ENCODE results near the gene EPB41L4A.
"Not testable (repeated sequence)": the region's sequence is repeated elsewhere in the genome, so short reads cannot be mapped to it uniquely, and the experiment has no call there.

EPB41L4A gene

DNA sequence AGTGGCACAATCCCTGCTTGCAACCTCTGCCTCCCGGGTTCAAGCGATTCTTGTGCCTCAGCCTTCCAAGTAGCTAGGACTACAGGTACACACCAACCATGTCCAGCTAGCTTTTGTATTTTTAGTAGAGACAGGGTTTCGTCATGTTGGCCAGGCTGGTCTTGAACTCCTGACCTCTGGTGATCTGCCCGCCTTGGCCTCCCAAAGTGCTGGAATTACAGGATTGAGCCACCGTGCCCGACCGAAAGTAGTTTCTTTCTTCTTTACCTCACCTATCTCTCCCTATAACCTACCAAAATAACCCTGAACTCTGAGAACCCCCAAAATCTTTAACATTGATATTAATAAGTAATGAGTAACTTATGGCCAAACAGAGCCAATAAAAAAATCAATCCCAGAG lies 196.1 kb downstream of the EPB41L4A start:
- not testable (repeated sequence) for H3K9ac ChIP-seq (ENCODE audit: low read depth, low read length); H3K36me3 ChIP-seq (ENCODE audit: insufficient read depth, low read length); H3K4me1 ChIP-seq (ENCODE audit: insufficient read depth, low read length); H3K9me3 ChIP-seq (ENCODE audit: control insufficient read depth, insufficient read depth, low read length)

DNA sequence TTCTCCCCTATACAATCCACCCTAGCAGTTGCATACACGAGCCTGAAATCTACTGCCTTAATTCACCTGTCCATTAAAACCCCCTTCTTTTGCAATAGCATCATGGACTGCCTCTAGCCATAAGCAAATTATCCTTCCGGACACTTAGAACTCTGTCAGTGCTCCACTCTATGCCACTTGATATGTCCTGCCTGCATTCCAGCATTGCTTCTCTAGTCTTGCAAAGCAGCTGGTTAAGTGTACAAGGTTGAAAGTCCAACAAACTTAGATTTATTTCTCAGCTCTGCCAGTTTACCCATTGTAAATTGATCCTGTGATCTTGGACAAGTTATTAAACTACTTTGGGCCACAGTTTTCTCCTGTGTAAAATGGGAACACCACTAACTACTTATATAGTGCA lies 197.9 kb downstream of the EPB41L4A start:
- Histone ChIP-seq H3K4me1 (ENCODE audit: insufficient read depth, low read length) (peaks cover 5% of the 10 kb centered on the region), H3K9me3 (ENCODE audit: control insufficient read depth, insufficient read depth, low read length) (no peaks in the 10 kb centered on the region), H3K36me3 (ENCODE audit: insufficient read depth, low read length) (no peaks in the 10 kb centered on the region), H3K9ac (ENCODE audit: low read depth, low read length) (no peak overlapping the region)

DNA sequence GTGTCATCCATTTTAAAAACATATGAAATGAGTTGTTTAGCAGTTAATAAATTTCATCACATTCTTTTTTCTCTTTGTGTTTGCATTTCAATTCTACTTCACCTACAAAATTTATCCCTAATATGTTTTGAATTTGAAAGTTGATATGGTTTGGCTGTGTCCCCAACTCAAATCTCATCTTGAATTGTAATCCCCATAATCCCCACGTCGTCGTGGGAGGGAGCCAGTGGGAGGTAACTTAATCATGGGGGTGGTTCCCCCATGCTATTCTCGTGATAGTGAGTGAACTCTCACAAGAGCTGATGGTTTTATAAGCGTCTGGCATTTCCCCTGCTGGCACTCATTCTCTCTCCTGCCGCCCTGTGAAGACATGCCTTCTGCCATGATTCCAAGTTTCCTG lies 200.1 kb downstream of the EPB41L4A start:
- Histone ChIP-seq H3K9ac (ENCODE audit: low read depth, low read length) (no peak overlapping the region), H3K36me3 (ENCODE audit: insufficient read depth, low read length) (no peaks in the 10 kb centered on the region), H3K9me3 (ENCODE audit: control insufficient read depth, insufficient read depth, low read length) (no peaks in the 10 kb centered on the region), H3K4me1 (ENCODE audit: insufficient read depth, low read length) (no peaks in the 10 kb centered on the region; the same call in 1 of the 2 replicates)

DNA sequence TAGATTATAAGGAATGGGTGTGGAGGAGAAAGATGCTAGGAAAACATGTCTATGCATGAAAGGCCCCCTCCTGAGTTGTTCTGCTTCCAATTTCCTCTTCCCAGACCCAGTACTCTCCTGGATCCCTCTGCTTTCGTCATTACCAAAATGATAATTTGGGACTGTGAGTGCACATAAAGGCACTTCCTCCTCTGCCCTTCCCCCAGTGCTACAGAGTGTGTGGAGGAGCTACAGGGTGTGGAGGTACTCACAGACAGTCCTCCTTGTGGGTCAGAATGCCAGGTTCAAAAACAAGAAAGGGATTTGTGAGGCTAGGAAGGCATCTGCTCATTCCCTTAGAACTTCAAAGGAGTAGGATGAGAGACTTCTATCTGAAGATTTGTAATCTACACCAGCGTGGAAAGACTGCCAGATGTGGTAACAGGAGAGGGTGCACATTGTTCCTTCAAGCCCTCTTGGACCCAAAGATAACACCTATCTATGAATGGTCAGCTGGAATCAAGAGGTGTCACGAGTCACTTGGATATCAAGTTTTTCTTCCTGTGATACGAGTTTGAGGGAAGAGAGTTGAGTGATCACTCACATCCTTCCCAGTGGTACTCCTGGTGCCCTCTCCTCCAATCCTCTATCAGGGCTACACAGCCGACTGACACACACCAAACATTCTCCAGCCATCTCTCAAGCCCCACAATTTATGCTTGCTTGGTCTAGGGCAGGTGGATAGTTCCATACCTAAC lies 201.1 kb downstream of the EPB41L4A start:
- Histone ChIP-seq H3K36me3 (ENCODE audit: insufficient read depth, low read length) (no peaks in the 10 kb centered on the region), H3K4me1 (ENCODE audit: insufficient read depth, low read length) (no peaks in the 10 kb centered on the region; the same call in 1 of the 2 replicates), H3K9ac (ENCODE audit: low read depth, low read length) (no peak overlapping the region), H3K9me3 (ENCODE audit: control insufficient read depth, insufficient read depth, low read length) (no peaks in the 10 kb centered on the region)

DNA sequence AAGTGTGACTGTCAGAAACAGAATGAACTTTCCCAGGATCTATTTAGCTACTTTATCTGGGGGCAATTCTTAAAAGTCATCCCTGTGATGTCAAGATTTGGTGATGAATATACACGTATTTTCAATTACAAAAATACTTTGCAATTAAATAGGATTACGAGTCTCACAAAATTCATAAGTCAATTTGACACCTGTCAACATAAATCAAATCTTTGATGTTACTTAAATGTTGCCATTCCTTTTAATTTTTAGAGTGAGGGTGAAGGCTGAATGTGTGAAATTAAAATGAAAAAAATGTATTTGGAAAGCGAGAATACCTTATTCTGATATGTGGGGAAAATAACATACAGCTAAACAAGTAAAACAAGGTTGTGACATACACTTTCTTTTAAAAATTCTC lies 202.9 kb downstream of the EPB41L4A start:
- Histone ChIP-seq H3K9me3 (ENCODE audit: control insufficient read depth, insufficient read depth, low read length) (no peaks in the 10 kb centered on the region), H3K36me3 (ENCODE audit: insufficient read depth, low read length) (no peaks in the 10 kb centered on the region), H3K4me1 (ENCODE audit: insufficient read depth, low read length) (no peaks in the 10 kb centered on the region; the same call in 1 of the 2 replicates), H3K9ac (ENCODE audit: low read depth, low read length) (no peak overlapping the region)

DNA sequence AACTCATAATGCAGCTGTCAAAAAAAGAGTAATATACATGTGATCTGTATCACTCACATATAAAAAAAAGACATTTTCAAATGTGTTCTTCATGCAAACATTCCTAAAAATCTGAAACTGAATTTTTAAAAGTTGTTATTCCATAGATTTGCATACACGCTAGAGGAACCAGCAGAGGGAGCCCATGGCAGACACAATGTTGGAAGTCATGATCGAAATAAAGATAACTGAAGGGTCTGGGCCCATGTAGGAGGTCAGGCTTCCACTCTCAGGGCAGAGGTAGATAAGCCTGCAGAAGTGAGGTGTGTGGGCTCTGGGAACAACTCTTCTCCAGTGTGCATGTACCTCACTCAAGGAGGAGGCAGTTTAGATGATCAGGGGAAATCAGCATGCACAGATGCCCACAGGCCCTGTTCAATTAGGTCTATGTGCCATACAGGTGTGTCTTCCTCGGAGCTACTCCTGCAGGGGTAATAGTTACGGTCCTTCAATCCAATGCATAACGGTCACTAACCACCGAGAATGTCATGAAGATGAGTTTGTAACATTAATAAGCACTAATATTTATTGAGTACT lies 208.6 kb downstream of the EPB41L4A start:
- H3K4me1 ChIP-seq (ENCODE audit: insufficient read depth, low read length): peaks cover 5% of the 10 kb centered on the region; the same call in 1 of the 2 replicates
- no peaks in the 10 kb centered on the region for H3K36me3 ChIP-seq (ENCODE audit: insufficient read depth, low read length)
- H3K9ac ChIP-seq (ENCODE audit: low read depth, low read length): no peak overlapping the region
- no peaks in the 10 kb centered on the region for H3K9me3 ChIP-seq (ENCODE audit: control insufficient read depth, insufficient read depth, low read length)

DNA sequence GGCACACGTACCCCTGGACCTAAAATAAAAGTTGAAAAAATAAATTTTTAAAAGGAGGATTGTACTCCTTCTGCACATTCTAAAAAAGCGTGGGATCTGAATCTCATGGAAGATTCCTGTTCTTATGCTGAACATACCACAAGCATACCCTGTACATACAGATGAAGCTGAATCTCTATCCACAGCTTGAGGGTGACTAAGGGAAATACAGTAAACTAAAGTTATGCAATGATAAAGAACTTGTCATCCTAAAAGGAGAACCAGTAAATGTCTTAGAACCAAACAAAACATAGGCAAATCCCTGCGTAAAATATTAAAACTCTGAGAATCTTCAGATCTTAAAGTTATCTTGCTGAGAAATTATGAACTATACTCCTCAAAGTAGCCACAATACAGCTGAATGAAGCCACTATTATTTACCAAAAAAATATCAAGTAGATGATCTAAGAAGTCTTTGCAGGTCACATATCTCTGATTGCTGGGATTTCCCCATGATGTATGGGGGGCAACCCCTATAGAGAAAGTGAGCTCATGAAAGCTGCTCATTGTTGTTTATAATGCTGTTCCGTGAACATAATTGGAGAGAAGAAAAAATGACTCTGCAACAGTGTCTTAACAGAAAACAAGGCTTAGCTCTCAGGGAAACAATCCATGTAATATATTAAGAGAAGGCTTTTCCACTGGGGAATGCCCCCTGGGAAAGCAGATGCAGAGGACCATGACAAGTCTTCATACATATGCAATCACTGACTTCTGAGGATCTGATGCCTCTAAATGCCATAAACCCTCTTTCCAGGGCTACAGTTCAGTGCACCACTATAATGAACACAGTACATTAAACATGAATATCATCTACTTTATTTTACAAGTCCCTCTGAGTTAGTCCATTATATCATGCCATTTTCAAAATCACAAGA lies 210.1 kb downstream of the EPB41L4A start:
- H3K36me3 ChIP-seq (ENCODE audit: insufficient read depth, low read length): no peaks in the 10 kb centered on the region
- H3K9ac ChIP-seq (ENCODE audit: low read depth, low read length): no peak overlapping the region
- no peaks in the 10 kb centered on the region for H3K9me3 ChIP-seq (ENCODE audit: control insufficient read depth, insufficient read depth, low read length)
- H3K4me1 ChIP-seq (ENCODE audit: insufficient read depth, low read length): peaks cover 16% of the 10 kb centered on the region; the same call in 1 of the 2 replicates

DNA sequence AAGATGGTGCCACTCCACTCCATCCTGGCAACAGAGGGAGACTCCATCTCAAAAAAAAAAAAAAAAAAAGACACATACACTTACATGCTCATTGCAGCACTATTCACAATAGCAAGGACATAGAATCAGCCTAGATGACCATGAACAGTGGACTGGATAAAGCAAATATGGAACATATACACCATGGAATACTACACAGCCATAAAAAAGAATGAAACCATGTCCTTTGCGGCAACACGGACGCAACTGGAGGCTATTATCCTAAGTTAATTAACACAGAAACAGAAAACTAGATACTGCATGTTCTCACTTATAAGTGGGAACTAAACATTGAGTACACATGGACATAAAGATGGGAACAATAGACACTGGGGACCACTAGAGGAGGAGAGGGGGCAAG lies 210.9 kb downstream of the EPB41L4A start:
- not testable (repeated sequence) for H3K36me3 ChIP-seq (ENCODE audit: insufficient read depth, low read length); H3K9ac ChIP-seq (ENCODE audit: low read depth, low read length); H3K9me3 ChIP-seq (ENCODE audit: control insufficient read depth, insufficient read depth, low read length)
- H3K4me1 ChIP-seq (ENCODE audit: insufficient read depth, low read length): peaks cover 19% of the 10 kb centered on the region; the same call in 1 of the 2 replicates

DNA sequence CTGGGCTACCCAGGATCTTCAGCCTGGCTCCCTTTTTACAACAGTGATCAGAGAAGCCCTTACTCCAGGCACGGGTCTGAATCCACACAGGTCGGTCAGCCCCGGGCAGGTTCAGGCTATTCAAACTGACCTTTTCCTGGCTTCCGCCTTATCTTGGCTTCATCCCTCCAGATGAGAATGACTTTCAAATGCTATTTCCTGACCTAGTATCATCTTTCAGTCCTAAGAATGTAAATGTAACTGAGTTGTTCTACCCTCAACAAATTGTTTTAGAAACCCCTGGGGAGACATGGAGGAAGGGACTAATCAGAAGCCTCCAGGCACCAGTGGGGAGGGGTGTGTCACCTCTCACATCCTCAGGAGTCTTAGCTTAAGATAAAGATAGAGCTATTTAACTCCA lies 213.2 kb downstream of the EPB41L4A start:
- Histone ChIP-seq H3K9ac (ENCODE audit: low read depth, low read length) (peak overlapping the region; percentile 21; the same call in 1 of the 2 replicates), H3K4me1 (ENCODE audit: insufficient read depth, low read length) (peaks cover 20% of the 10 kb centered on the region; the same call in 1 of the 2 replicates), H3K36me3 (ENCODE audit: insufficient read depth, low read length) (no peaks in the 10 kb centered on the region)

DNA sequence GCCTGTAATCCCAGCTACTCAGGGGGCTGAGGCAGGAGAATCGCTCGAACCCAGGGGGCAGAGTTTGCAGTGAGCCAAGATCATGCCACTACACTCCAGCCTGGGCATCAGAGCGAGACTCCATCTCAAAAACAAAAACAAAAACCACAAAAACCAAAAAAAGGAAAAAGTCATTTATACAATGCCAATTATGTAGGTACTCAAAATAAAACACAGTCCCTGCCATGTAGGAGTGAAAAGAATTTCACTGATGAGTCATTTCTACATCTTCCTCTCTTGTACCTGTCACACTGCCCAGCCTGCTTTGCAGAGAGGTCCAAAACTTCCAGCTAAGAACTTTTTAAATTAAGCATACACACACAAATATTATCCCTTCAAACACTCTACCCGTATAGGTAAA lies 215.8 kb downstream of the EPB41L4A start:
- Histone ChIP-seq H3K36me3 (ENCODE audit: insufficient read depth, low read length) (no peaks in the 10 kb centered on the region), H3K9me3 (ENCODE audit: control insufficient read depth, insufficient read depth, low read length) (no peaks in the 10 kb centered on the region), H3K9ac (ENCODE audit: low read depth, low read length) (no peak overlapping the region), H3K4me1 (ENCODE audit: insufficient read depth, low read length) (peaks cover 20% of the 10 kb centered on the region; the same call in 1 of the 2 replicates)

More for the DNA sequence above, 213.2 kb downstream of the EPB41L4A start:
- no peaks in the 10 kb centered on the region for H3K9me3 ChIP-seq (ENCODE audit: control insufficient read depth, insufficient read depth, low read length)

DNA sequence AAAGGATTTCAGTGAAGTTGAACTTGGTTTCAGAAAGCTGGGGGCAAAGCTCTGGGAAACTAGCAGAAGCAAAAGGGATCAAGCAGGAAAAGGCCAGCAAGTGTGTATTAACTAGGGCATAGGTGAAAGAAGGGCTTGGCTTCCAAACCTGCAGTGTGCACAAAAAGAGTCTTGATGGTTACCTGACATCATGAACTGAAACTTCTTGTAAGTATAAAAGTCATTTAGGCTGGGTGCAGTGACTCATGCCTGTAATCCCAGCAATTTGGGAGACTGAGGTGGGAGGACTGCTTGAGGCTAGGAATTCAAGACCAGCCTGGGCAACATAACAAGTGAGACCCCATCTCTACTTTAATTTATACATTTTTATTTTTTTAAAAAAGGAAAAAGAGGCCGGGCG lies 216.4 kb downstream of the EPB41L4A start:
- Histone ChIP-seq H3K4me1 (ENCODE audit: insufficient read depth, low read length) (peaks cover 20% of the 10 kb centered on the region; the same call in 1 of the 2 replicates), H3K9me3 (ENCODE audit: control insufficient read depth, insufficient read depth, low read length) (no peaks in the 10 kb centered on the region), H3K9ac (ENCODE audit: low read depth, low read length) (no peak overlapping the region)

DNA sequence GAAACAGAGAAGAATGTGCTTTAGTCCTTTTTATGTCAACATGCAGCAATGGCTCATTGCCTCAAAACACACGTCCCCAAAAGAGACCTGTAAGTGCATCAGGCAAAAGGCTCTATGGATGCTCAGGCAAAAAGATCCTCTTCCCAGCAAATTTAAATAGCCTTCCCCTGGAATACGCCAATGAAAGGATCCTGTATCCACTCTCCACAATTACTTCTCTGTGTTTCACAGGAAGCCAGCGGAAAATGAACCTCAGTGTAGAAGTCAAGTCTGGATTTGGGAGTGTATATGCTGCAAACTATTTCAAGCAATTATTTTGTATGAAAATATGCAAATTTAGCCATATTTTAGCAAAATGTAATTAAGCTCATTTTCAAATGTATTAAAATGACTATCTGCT lies 217.9 kb downstream of the EPB41L4A start:
- Histone ChIP-seq H3K4me1 (ENCODE audit: insufficient read depth, low read length) (peaks cover 15% of the 10 kb centered on the region; the same call in 1 of the 2 replicates), H3K9me3 (ENCODE audit: control insufficient read depth, insufficient read depth, low read length) (no peaks in the 10 kb centered on the region), H3K9ac (ENCODE audit: low read depth, low read length) (no peak overlapping the region), H3K36me3 (ENCODE audit: insufficient read depth, low read length) (no peaks in the 10 kb centered on the region)

More for the DNA sequence above, 216.4 kb downstream of the EPB41L4A start:
- H3K36me3 ChIP-seq (ENCODE audit: insufficient read depth, low read length): no peaks in the 10 kb centered on the region

DNA sequence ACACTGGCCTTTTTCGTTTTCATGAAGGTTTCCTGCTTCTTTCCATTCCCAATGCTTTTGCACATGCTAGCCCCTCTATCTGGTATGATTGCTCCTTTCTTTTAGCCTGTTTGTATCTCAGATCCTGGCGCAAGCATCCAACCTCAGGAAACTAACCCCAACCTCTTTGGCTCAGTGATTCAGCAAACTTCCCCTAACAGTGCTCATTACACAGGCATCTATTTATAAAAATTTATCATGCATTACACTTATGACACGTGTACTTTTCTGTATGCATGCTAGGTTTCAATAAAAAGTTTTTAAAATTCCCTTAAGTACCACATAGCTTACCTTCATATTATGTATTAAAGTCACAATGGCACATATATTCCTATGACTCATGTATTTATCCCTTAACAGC lies 218.9 kb downstream of the EPB41L4A start:
- Histone ChIP-seq H3K9ac (ENCODE audit: low read depth, low read length) (no peak overlapping the region), H3K36me3 (ENCODE audit: insufficient read depth, low read length) (no peaks in the 10 kb centered on the region), H3K9me3 (ENCODE audit: control insufficient read depth, insufficient read depth, low read length) (no peaks in the 10 kb centered on the region), H3K4me1 (ENCODE audit: insufficient read depth, low read length) (peaks cover 13% of the 10 kb centered on the region; the same call in 1 of the 2 replicates)

DNA sequence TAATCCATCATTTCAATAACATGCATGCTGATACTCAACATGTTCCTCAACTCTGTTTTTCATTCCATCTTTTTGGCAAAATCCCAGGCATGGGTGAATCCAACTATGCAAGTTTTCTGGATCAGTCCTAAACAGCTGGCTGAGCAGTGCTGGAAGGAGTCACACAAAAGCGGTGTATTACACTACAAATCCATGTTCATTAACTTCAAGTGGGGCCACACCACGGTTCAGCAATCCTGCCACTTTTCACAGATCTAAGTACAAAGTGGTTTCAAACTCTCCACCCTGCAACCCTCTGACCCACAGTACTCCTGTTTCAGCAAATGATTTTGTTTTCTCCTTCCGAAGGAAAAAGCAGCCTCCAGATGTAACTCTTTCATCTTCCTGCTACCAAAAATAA lies 222.5 kb downstream of the EPB41L4A start:
- Histone ChIP-seq H3K9me3 (ENCODE audit: control insufficient read depth, insufficient read depth, low read length) (no peaks in the 10 kb centered on the region), H3K36me3 (ENCODE audit: insufficient read depth, low read length) (no peaks in the 10 kb centered on the region), H3K9ac (ENCODE audit: low read depth, low read length) (no peak overlapping the region), H3K4me1 (ENCODE audit: insufficient read depth, low read length) (no peaks in the 10 kb centered on the region)
